WERI-Rb-1 (cell line): ENCODE data around the gene TRABD.
A peak's percentile ranks its signal among the peaks of the same experiment; 100 is the strongest.
"Not testable (repeated sequence)": the region's sequence is repeated elsewhere in the genome, so short reads cannot be mapped to it uniquely, and the experiment has no call there.

Source experiments
- DNase-seq: peaks from one replicate; pipeline ENCODE4 v3.0.0-alpha.2; 2020
- H3K27ac ChIP-seq: fragments of 250-450 bp; sonication (Bioruptor Pico); 2 replicates; pipeline ENCODE4 v1.5.1; 2020; ENCODE audit warnings: mild to moderate bottlenecking, moderate library complexity
- H3K27me3 ChIP-seq: fragments of 250-450 bp; sonication (Bioruptor Pico); 2 replicates; pipeline ENCODE4 v1.5.1; 2021; ENCODE audit warnings: mild to moderate bottlenecking, low read depth, moderate library complexity; ENCODE audit not compliant: insufficient read depth, severe bottlenecking
- H3K36me3 ChIP-seq: fragments of 250-450 bp; sonication (Bioruptor Pico); 2 replicates; pipeline ENCODE4 v1.5.1; 2020; ENCODE audit warnings: mild to moderate bottlenecking, moderate library complexity
- H3K4me3 ChIP-seq: 2 replicates; pipeline ENCODE4 v1.5.1; 2011; ENCODE audit warnings: low read depth, mild to moderate bottlenecking, control low read depth, low read length
- H3K9me3 ChIP-seq: fragments of 250-450 bp; sonication (Bioruptor Pico); 2 replicates; pipeline ENCODE4 v1.5.1; 2021; ENCODE audit warnings: mild to moderate bottlenecking, moderate library complexity; ENCODE audit not compliant: severe bottlenecking
- CTCF ChIP-seq: IDR thresholded peaks from 2 replicates; pipeline ENCODE4 v1.5.1; 2011; ENCODE audit warnings: low read depth, mild to moderate bottlenecking, control low read depth, inconsistent platforms, low read length

The TRABD gene

GRCh38 chr22:50144005-50144614 lies 41.6 kb upstream of the TRABD start:
- Histone ChIP-seq H3K27ac (no peak overlapping the region), H3K9me3 (no peaks in the 10 kb centered on the region), H3K4me3 (no peak overlapping the region), H3K27me3 (no peaks in the 10 kb centered on the region), H3K36me3 (no peaks in the 10 kb centered on the region)
- no peak for DNase-seq
- peak; percentile 45; the same call in 1 of the 2 replicates for TF ChIP-seq CTCF

- Histone ChIP-seq H3K4me3 (no peak overlapping the region), H3K27me3 (no peaks in the 10 kb centered on the region), H3K9me3 (no peaks in the 10 kb centered on the region), H3K36me3 (no peaks in the 10 kb centered on the region), H3K27ac (no peak overlapping the region)
- DNase-seq: no peak
- no peak for TF ChIP-seq CTCF
Measured at GRCh38 chr22:50145721-50146438, 39.8 kb upstream of the TRABD start.

GRCh38 chr22:50146439-50147238 lies 39.1 kb upstream of the TRABD start:
- Histone ChIP-seq H3K27ac (no peak overlapping the region), H3K36me3 (no peaks in the 10 kb centered on the region), H3K4me3 (no peak overlapping the region), H3K27me3 (no peaks in the 10 kb centered on the region), H3K9me3 (no peaks in the 10 kb centered on the region)
- peak; percentile 86 for TF ChIP-seq CTCF
- DNase-seq: peak; percentile 71

- DNase-seq, H3K36me3 ChIP-seq, H3K27ac ChIP-seq, H3K27me3 ChIP-seq, H3K4me3 ChIP-seq, H3K9me3 ChIP-seq: not testable (repeated sequence)
Measured at GRCh38 chr22:50147258-50148165, 38.2 kb upstream of the TRABD start.

GRCh38 chr22:50148166-50148500 lies 37.6 kb upstream of the TRABD start:
- no peak overlapping the region for H3K27ac ChIP-seq
- H3K36me3 ChIP-seq: no peaks in the 10 kb centered on the region
- no peaks in the 10 kb centered on the region for H3K27me3 ChIP-seq
- no peak for DNase-seq
- no peak for TF ChIP-seq CTCF
- no peak overlapping the region for H3K4me3 ChIP-seq
- H3K9me3 ChIP-seq: no peaks in the 10 kb centered on the region
